HG03159 (cell line): ENCODE data around the gene MAGI3.
"Not testable (repeated sequence)": the region's sequence is repeated elsewhere in the genome, so short reads cannot be mapped to it uniquely, and the experiment has no call there.

Experiments used
- ATAC-seq: cut with Tn5 transposase; IDR thresholded peaks from one replicate; pipeline ENCODE4 v1.9.1; 2021; ENCODE audit warnings: mild to moderate bottlenecking, moderate library complexity; ENCODE audit not compliant: unreplicated experiment

Gene MAGI3

DNA sequence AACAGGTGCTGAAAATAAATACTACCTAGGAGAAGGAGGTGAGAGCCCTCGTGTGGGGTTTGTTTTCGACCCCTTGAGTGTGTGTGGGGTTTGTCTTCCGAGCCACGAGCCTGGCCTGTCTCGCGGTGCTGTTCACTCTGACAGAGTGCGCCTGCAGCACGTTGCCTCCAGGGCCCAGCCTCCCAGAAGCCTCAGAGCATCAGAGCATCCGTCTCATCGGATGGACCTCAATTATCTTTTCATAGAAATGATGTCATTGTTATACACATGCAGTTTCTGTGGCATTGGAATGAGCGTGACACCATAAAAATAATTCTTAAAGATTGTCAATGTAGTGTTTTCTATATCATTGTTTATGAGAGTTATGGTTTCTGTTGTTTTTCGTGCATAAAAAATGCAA, 119.5 kb downstream of the MAGI3 start:
- not testable (repeated sequence) for ATAC-seq

DNA sequence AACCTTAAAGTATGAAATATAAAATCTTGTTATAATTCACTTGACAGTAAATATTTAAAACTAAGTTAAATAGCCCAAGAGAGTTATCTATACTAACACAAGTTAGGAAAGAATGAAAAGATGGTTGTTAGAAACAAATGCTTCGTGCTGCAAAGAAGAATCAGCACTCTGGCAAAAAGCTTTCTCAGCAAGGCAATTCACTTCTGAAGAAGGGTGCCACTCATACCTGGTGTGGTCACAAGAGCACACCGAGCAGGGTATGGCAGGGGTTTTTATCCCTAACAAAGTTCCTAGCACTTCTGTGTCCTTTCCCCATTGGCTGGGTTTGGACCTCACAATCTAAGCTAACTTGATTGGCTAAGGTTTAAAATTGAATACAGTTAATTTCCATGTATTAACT, 121.0 kb downstream of the MAGI3 start:
- ATAC-seq: no peak

DNA sequence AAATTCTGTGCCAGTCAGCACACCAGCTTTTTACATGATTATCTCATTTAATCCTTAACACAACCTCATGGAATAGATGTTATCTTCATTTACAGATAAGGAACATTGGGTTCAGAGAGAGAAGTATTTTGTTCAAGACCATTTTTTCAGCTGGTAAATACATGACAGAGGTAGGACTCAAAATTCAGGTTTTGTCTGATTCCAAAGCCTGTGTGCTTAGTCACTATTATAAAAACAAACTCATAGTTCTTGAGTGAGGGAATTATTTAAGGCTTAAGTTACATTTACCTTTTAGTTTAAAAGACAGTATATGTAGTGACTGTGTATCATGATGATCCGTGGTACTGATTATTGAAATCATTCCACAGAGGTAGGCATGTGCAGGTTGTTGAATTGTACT, 125.2 kb downstream of the MAGI3 start:
- no peak for ATAC-seq

GRCh38 chr1:113517346-113517745, 127.0 kb downstream of the MAGI3 start:
- no peak for ATAC-seq

DNA sequence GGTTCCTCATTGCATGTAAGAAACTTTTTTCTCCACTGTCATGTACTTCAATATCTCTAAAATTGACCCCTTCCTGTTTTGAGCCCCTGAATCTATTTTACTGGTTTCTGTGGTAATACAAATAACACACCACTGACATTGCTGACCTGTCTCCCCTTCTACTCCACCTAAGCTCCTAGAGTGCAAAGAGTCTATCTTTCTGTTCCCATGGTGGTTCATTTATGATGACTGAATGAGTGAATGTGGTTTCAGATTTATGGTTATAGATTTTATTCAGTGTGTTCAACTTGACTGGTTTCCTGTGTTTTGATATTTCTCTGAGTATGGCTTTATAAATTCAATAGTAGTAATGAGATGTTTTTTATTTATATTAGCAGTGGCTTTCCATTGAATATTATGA, 127.7 kb downstream of the MAGI3 start:
- ATAC-seq: no peak

- ATAC-seq: no peak
Observed at GRCh38 chr1:113519556-113519955, 129.2 kb downstream of the MAGI3 start.

GRCh38 chr1:113530021-113530420, 139.7 kb downstream of the MAGI3 start:
- ATAC-seq: no peak

- ATAC-seq: no peak
Observed at GRCh38 chr1:113531321-113531720, 141.0 kb downstream of the MAGI3 start.

GRCh38 chr1:113533061-113533460, 142.7 kb downstream of the MAGI3 start:
- ATAC-seq: no peak

- ATAC-seq: no peak
Observed at GRCh38 chr1:113534130-113534817, 144.0 kb downstream of the MAGI3 start.

DNA sequence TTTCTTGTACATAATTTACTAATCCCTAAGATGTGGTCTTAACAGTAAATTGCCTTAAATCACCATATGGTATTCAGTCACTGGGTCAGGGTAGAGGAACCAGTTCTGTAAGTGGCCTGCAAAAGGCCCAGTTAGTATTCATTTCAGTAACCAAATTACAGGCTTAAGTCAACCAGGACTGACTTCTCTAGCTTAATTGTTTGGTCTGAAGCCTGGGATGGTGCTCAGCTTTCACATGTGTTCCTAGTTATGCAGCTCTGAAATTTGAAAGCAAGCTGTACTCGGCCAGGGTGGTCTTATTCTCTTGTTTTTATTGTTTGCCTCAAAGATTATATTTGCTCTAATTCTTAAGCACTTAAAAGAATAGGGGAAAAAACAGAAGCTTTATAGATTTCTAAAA, 144.6 kb downstream of the MAGI3 start:
- ATAC-seq: no peak

- no peak for ATAC-seq
Observed at GRCh38 chr1:113536182-113536780, 146.0 kb downstream of the MAGI3 start.

DNA sequence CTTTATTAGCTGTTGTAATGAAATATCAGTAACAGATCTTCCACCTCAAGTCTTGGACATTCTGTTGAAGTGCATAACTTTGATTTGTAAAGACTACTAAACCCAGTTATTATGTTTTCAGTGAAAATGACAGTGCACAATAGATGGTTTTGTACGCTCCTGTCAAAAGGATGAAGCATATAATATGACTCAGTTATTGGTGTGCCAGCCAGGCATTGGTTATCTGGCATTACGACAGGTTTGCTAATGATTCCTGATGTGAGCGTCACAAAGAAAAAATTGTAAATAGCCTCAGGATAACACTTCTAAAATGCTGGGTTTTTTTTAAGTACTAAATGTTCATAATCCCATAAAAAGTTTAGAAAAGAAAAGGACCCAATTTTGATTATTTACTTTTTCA, 147.9 kb downstream of the MAGI3 start:
- no peak for ATAC-seq

GRCh38 chr1:113540335-113540734, 150.0 kb downstream of the MAGI3 start:
- ATAC-seq: no peak

DNA sequence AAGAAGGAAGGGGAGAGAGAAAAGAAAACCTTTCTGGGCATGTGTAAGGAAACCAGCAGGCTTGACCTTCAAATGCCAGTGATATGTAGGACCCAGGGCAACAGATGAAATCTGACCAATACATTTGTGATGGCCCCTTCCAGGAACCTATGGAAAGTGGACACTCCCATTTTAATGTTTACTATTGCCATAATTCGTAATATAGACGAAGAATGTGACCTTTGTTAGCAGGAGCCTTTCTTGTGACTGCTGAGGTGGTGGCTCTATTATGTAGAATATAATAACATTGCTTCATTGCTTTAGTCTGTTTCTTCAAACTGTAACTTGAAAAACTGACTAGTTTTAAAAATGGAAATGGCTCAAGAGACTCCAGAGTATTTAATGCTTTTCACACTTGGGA, 150.8 kb downstream of the MAGI3 start:
- ATAC-seq: no peak

GRCh38 chr1:113542221-113542701, 151.9 kb downstream of the MAGI3 start:
- no peak for ATAC-seq

GRCh38 chr1:113543110-113543509, 152.8 kb downstream of the MAGI3 start:
- ATAC-seq: no peak

DNA sequence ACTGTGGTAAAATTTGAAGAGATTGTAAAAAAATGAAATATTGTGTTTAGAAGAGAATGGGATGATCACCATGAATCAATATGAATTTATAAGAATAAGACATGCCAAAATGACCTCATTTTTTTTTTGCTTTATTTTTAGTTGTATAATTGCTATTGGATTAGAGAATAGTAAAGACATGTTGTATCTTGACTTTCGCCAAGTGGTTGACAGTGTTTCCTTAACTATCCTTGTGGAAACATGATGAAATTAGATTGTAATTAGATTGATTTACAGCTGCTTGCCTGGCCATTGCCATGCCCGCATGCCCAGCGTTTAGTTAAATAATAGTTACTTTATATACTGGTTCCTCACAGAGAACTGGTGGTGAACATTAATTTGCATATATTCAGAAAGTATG, 154.9 kb downstream of the MAGI3 start:
- no peak for ATAC-seq

GRCh38 chr1:113545626-113546025, 155.3 kb downstream of the MAGI3 start:
- ATAC-seq: no peak

DNA sequence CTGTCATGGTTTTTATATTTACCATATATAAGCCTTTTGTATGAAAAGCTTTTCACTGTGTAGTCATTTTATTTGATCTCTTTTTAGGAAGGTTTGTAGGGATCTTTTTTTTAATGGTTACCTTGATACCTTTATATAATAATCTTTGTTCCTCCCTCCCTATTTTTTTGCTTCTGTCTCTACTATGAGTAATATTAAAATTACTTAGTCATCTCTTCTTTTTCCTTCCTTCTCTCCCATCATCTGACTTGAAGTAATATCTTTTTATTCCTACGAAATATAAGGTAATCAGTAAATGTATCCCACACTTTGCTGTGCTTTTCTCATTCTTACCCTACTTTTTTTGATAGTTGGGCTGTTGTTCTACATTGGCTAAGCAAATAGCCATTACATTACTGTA, 161.4 kb downstream of the MAGI3 start:
- no peak for ATAC-seq

DNA sequence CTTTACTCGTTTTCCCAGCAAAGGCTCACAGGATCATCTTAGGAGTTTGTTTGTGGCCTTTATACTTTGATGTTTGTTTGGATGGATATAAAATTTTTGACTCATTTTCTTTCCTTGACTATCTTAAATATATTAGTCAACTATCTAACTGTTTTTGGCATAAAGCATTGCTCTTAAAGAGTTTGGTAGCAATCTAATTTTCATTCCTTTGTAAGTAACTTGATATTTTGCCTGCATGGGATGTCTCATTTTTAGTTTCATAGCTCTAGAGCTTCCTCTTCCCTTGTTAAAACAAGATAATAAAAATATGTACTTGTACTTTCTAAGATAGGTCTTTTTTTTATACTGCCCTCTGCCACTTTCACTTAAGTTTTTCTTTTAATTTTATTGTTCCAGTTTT, 161.9 kb downstream of the MAGI3 start:
- no peak for ATAC-seq

GRCh38 chr1:113557187-113557586, 166.9 kb downstream of the MAGI3 start:
- ATAC-seq: no peak

- no peak for ATAC-seq
Observed at GRCh38 chr1:113565621-113566020, 175.3 kb downstream of the MAGI3 start.
